ENCODE data around the gene LIPK.
"Not testable (repeated sequence)": the region's sequence is repeated elsewhere in the genome, so short reads cannot be mapped to it uniquely, and the experiment has no call there.

Gene LIPK

GRCh38 chr10:88705958-88706357, at the start of gene LIPK:
Gene LIPK, plus strand, starts transcription at chr10:88706249. Its CDS starts 18,295 bp downstream, at chr10:88724544.
- DNase-seq = no peak

DNA sequence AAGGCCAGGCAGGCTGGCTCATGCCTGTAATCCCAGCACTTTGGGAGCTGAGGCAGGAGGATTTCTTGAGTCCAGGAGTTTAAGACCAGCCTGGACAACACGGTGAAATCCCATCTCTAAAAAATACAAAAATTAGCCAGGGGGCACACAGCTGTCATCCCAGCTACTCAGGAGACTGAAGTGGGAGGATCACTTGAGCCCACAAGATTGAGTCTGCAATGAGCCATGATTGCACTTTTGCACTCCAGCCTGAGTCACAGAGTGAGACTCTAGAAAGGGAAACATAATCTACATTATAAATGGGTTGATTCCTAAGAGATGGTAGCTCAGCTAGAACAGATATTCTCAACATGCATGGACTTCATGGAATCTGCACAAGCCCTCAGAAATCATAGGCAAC, 48.1 kb upstream of the LIPK start:
- no peak for DNase-seq

DNA sequence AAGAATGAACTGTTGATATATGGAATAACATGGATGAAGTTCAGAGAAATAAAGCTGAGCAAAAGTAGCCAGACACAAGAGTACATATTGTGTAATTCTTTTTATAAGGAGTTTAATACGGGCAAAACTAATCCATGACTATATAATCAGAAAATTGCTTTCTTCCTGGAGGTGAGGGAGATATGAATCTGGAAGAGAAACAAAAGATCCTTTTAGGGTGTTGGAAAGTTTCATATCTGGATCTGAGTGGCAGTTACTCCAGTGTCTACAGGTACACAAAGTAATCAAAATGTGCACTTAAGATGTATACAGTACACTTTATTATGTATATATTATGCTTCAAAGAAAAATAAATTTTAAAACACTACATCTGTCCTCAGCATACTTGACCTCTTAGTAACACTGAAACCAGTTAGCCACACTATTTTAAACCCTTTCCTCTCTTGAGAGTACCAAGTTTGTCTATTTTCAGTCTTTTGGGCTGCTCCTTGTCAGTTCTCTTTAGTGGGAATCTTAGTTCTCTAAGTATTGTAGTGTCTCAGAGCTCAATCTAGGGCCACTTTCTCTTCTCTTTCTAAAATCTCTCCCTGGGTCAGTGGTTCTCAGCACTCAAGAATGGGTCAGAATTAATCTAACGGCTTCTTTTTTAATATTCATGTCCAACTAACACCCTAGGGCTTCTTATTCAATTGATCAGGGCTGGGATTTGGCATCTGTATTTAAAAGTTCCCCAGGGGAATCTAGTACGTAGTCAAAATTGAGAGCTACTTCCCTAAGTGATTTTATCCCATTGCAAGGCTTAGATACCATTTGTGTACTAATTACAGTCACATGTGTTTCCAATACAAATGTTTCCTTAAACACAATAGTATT, 46.1 kb upstream of the LIPK start:
- no peak for DNase-seq

- DNase-seq = no peak
Measured at GRCh38 chr10:88660598-88660884, 45.5 kb upstream of the LIPK start.

GRCh38 chr10:88661018-88661417, 45.0 kb upstream of the LIPK start:
- no peak for DNase-seq

DNA sequence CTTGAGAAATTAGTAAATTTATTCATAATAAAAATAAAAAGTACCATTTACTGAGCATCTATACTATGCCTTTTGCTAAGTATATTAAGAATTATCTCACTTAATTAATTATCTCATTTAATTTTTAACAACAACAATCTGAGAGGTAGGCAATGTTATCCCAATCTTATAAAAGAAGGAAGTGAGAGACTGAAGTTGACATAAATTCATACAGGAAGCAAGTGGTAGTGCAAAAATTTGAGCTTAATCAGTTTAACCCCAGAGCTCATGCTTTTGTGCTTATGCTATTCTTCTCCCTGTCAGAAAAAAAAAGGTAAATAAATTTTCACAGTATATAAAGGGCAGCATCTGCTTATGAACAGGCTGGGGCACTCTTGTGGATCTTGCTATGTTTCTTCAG, 44.5 kb upstream of the LIPK start:
- no peak for DNase-seq

DNA sequence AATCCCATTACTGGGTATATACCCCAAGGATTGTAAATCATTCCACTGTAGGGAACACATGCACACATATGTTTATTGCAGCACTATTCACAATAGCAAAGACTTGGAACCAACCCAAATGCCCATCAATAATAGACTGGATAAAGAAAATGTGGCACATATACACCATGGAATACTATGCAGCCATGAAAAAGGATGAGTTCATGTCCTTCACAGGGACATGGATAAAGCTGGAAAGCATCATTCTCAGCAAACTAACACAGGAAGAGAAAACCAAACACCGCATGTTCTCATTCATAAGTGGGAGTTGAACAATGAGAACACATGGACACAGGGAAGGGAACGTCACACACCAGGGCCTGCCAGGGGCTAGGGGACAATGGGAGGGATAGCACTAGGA, 42.9 kb upstream of the LIPK start:
- not testable (repeated sequence) for DNase-seq

GRCh38 chr10:88664142-88664541, 41.9 kb upstream of the LIPK start, which contains the start of gene LIPF:
Gene LIPF, plus strand, starts transcription at chr10:88664442. Its CDS starts 2,856 bp downstream, at chr10:88667298.
- DNase-seq = no peak

DNA sequence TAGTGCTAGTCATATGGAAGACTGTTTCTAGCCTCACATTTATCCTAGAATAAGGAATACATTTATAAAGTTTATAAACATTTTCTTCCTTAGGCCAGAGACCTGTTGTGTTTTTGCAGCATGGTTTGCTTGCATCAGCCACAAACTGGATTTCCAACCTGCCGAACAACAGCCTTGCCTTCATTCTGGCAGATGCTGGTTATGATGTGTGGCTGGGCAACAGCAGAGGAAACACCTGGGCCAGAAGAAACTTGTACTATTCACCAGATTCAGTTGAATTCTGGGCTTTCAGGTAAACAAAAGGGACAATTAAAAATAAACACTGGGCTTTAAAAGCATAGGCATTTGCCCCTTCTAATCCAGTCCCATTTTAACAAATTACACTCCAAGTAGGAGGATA, 37.6 kb upstream of the LIPK start:
- DNase-seq = no peak

GRCh38 chr10:88670497-88670896, 35.6 kb upstream of the LIPK start:
- peak; percentile 89 for DNase-seq

GRCh38 chr10:88672041-88672440, 34.0 kb upstream of the LIPK start:
- DNase-seq = no peak

DNA sequence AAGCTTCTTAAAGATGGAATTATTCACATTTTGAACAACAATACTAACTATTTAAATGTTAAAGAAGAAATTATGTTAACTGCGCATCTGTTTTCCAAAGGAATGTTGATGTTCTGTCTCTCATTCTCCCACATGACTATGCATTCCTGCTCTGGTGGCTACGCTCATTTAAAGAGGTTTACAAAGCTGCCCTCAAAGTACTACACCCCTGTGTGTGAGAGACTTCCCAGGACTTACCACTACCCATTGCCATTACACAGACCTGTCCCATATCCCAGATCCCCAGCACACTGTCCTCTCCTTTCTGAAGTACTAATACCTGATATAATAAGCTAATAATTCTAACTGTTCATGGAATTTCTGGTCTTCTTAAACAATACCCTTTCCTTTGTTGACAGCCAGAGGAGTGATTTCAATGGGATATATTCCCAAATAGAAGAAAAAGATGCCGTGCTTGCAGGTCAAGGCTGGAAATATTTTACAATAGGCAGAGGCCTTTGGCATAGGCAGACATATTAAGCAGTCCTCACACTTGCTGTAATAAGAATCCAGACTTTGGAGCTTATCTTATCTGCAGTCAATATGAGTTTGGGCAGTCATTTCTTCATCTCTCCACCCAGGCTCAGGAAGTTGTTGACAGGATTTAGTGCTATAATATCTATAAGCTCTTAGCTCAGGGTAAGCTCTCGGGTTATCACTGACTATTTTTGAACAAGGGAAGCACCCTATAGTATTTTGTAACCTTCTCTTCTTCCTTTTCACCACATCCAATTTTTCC, 29.6 kb upstream of the LIPK start:
- DNase-seq = no peak

DNA sequence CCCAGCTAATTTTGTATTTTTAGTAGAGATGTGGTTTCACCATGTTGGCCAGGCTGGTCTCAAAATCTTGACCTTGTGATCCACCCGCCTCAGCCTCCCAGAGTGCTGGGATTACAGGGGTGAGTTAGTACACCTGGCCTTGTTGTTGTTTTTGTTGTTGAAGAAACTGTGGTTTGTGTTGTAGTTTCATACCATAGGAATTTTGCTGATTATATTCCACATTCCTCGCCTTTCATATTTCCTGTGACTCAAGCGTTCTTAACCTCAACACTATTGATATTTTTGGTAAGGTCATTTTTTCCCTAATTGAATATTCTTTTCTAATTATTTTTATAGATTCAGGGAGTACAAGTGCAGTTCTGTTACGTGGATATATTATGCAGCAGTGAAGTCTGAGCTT, 25.1 kb upstream of the LIPK start:
- DNase-seq = no peak

- no peak for DNase-seq
Measured at GRCh38 chr10:88682491-88682890, 23.6 kb upstream of the LIPK start.

DNA sequence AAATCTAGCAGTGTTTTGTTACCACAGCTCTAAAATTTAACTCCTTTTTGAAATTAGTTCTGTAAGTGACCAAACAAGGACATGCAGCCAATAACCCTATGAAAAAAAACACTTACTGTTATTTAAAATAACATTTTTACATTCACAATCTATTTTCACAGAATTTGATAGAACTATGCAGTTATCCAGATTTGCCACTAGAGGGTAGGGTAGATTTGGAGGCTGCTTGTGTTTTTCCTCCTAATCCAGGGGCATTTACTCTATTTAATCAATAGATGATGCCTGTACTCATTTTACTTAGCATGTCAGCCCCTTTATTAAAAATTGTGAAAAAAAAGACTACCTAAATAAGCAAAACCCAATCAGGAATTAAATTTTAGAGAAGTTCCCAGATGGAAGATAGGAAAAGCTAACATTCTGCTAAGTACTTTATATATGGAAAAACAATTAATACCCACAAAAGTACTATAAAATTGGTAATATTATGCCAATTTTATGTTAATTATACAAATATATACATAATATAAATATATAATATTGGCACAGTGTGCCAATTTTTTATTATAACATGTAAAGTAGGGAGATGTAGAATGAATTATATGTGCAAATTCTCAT, 18.1 kb upstream of the LIPK start:
- peak; percentile 40 for DNase-seq

DNA sequence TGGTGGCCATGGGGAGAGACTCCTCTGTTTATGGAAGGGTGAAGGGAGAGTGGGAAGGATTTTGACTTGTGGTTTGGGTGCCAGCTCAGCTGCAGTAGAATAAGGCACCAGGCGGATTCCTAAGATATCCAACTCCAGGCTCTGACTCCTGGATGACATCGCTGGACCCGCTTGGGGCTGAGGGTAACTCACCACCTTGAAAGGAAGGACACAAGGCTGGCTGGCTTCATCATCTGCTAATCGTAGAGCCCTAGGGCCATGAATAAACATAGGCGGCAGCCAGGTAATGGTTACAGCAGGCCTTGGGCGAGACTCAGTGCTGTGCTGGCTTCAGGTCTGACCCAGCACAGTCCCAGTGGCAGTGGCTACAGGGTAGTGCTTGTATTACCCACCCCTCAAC, 16.7 kb upstream of the LIPK start:
- DNase-seq = no peak

GRCh38 chr10:88693392-88694020, 12.5 kb upstream of the LIPK start:
- DNase-seq = no peak

- DNase-seq = no peak
Measured at GRCh38 chr10:88702848-88703597, 3.0 kb upstream of the LIPK start.

DNA sequence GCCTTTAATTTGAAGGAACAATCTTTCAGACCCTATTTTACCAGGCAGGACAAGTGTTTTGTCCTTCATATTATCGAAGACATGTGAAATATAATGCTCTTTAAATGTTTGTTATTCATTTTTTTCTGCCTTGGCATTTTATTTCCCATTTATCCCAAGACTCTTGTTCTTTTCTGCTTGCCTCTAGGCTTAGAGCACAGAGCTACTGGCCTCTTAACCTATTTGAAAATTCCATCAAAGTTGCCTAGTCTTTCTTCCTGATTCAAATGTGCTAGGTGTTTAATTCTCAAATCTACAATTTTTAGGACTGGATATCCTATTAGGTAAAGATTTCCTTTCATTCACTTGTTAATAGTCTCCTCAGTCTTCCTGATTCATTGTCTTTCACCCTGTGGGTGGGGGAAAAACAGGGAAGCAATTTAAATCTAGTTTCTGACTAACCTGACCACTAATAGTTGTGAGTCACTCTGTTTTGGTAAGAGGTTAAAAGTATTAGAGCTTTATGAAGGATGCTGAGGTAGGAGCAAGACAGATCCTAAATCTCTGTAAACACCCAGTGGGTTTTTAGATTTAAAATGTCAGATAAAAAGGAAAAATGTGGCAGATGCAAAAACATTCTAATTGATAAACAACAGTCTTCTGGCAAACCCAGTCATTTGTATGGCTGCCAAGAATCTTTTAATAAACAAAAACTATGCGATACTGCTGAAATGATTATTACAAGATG, 1.5 kb downstream of the LIPK start:
- peak; percentile 15 for DNase-seq

DNA sequence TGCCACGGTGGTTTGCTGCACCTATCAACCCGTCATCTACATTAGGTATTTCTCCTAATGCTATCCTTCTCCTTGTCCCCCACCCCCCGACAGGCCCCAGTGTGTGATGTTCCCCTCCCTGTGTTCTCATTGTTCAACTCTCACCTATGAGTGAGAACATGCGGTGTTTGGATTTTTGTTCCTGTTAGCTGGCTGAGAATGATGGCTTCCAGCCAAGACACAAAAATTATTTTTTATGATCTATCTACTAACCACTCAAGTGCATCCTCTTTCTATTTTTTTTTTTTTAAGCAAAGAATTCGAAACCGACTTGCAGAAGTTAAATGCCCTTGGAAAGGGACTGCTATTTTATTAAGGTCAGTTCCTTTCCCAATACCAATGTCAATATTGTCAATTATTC, 3.3 kb downstream of the LIPK start:
- not testable (repeated sequence) for DNase-seq

GRCh38 chr10:88715517-88715916, 9.5 kb downstream of the LIPK start:
- no peak for DNase-seq

DNA sequence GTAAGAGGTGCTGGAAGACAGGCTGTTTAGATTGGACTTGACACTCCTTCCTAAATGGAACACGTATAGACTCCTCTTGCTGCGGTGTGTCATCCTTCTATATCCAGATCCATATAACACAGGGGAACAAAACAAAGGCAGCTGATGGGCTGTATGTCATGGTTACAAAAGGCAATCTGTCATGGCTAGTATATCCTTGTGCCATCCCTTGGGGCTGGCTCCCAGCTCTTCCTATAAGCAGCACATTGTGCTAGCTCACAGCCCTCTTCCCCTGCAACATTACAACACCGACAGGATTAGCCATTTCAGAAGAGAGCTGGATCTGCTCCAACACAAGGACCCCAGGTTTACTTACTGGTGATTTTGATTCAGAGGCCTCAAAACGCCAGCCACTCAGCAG, 15.3 kb downstream of the LIPK start:
- no peak for DNase-seq

Data from activated CD4-positive, alpha-beta T cell treated with anti-CD3 and anti-CD28 coated beads, Interleukin-10, Interleukin-2, amounts not matched to agents 100 ng/mL and 50 ng/mL, durations not matched to agents 16 hours and 8 hours (primary cell).